BLaER1 (cell line): Measurements from ENCODE around the gene FTO.
A peak's percentile ranks its signal among the peaks of the same experiment; 100 is the strongest.

Experiments used
- H3K27ac ChIP-seq: shearing (Covaris generic); formaldehyde crosslinking; 2 replicates; pipeline ENCODE4 v1.8.1; 2022
- H3K27me3 ChIP-seq: shearing (Covaris generic); formaldehyde crosslinking; 2 replicates; pipeline ENCODE4 v1.8.1; 2022
- H3K36me3 ChIP-seq: shearing (Covaris generic); formaldehyde crosslinking; 2 replicates; pipeline ENCODE4 v1.8.1; 2022
- H3K4me1 ChIP-seq: shearing (Covaris generic); formaldehyde crosslinking; 2 replicates; pipeline ENCODE4 v1.8.1; 2022
- H3K4me2 ChIP-seq: shearing (Covaris generic); formaldehyde crosslinking; 2 replicates; pipeline ENCODE4 v1.8.1; 2022
- H3K4me3 ChIP-seq: shearing (Covaris generic); formaldehyde crosslinking; 2 replicates; pipeline ENCODE4 v1.8.1; 2022
- H3K9ac ChIP-seq: shearing (Covaris generic); formaldehyde crosslinking; 2 replicates; pipeline ENCODE4 v1.8.1; 2022
- H3K9me3 ChIP-seq: shearing (Covaris generic); formaldehyde crosslinking; 2 replicates; pipeline ENCODE4 v1.8.1; 2022
- H4K20me1 ChIP-seq: shearing (Covaris generic); formaldehyde crosslinking; 2 replicates; pipeline ENCODE4 v1.8.1; 2022
- Cebpa-rat ChIP-seq: shearing (Covaris generic); IDR thresholded peaks from 2 replicates; pipeline ENCODE4 v1.8.1; 2022

The FTO gene

DNA sequence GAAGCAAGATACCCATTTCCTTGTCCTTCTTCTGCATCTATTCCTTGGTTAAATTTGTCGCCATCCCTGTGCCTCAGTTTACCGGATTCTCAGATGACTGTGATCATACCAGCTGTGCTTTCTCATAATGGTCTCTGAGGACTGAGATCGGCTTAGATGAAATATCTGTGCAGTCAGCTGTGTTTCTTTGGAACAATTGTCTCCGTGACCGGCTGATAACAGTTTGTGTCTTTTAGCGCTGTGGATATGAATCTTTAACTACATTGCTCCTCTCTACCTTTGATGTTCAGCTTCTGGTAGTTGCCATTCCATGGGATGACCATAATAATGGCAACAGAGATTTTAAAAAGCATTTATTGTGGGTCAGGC is 473 bp downstream of the FTO start:
- Histone ChIP-seq H3K4me2 (peak overlapping the region; percentile 84), H3K9ac (peak overlapping the region; percentile 75), H3K36me3 (0 out of 2 replicates have a peak, but pooled peaks cover 22% of the 10 kb centered on the region), H3K9me3 (0 out of 2 replicates have a peak, but pooled peaks cover 3% of the 10 kb centered on the region), H3K4me1 (peaks cover 36% of the 10 kb centered on the region), H4K20me1 (no peaks in the 10 kb centered on the region), H3K4me3 (peak overlapping the region; percentile 76), H3K27me3 (no peaks in the 10 kb centered on the region), H3K27ac (peak overlapping the region; percentile 59)
- no peak for TF ChIP-seq Cebpa-rat

- Histone ChIP-seq H3K4me1 (peaks cover 35% of the 10 kb centered on the region), H3K27ac (no peak overlapping the region), H3K4me3 (no peak overlapping the region), H3K27me3 (no peaks in the 10 kb centered on the region), H3K4me2 (peak overlapping the region; percentile 44), H3K9me3 (no peaks in the 10 kb centered on the region), H3K36me3 (0 out of 2 replicates have a peak, but pooled peaks cover 24% of the 10 kb centered on the region), H4K20me1 (peaks cover 11% of the 10 kb centered on the region), H3K9ac (no peak overlapping the region)
- TF ChIP-seq Cebpa-rat = no peak
Observed at GRCh38 chr16:53707671-53708070, 3.7 kb downstream of the FTO start.

- Histone ChIP-seq H3K9me3 (no peaks in the 10 kb centered on the region), H3K4me3 (no peak overlapping the region), H3K27ac (no peak overlapping the region), H3K27me3 (no peaks in the 10 kb centered on the region), H3K36me3 (0 out of 2 replicates have a peak, but pooled peaks cover 24% of the 10 kb centered on the region), H3K9ac (no peak overlapping the region), H4K20me1 (peaks cover 19% of the 10 kb centered on the region), H3K4me1 (peaks cover 28% of the 10 kb centered on the region), H3K4me2 (no peak overlapping the region)
- no peak for TF ChIP-seq Cebpa-rat
Observed at GRCh38 chr16:53708490-53708889, 4.5 kb downstream of the FTO start.

DNA sequence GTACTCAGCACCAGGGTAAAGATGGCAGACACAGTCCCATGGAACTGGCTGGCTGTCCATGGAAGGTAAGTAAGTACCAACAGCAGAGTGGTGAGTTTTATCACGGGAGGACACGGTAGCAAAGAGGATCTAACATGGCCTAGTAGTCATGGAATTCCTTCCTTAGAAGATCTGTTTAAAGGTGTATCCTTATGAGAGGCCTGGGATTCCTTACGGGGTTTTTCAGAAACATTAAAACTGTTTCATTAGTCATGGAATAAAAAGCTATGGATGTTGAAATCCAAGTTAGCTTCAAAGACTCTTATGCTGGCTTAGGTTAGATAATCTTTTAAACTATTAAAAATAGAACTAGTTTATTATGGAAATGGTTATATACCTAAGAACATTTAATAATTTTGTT is 7.4 kb downstream of the FTO start:
- Histone ChIP-seq H3K9ac (no peak overlapping the region), H3K4me3 (no peak overlapping the region), H4K20me1 (peaks cover 46% of the 10 kb centered on the region), H3K4me2 (no peak overlapping the region), H3K4me1 (peaks cover 12% of the 10 kb centered on the region), H3K27ac (no peak overlapping the region), H3K36me3 (0 out of 2 replicates have a peak, but pooled peaks cover 23% of the 10 kb centered on the region), H3K27me3 (no peaks in the 10 kb centered on the region), H3K9me3 (no peaks in the 10 kb centered on the region)
- no peak for TF ChIP-seq Cebpa-rat

DNA sequence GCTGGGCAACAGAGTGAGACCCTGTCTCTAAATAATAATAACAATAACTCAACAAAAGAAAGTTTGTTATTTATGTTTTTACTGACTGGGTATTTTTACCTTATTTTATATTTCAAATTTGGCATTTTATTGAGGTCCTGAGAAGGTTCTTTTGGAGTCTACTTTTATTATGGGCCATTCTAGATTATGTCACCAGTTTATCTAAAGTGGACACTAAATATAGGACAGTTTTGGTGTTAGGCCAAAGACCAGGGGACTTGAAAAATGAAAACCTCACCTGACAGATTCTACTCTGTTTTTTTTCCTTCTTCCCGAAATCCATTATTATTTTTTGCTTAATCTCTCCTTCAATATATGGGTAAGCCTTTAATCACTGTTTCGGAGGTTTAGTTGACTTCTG is 8.1 kb downstream of the FTO start:
- H3K9ac ChIP-seq = no peak overlapping the region
- no peak for TF ChIP-seq Cebpa-rat
- H4K20me1 ChIP-seq = peaks cover 46% of the 10 kb centered on the region
- H3K9me3 ChIP-seq = no peaks in the 10 kb centered on the region
- H3K4me2 ChIP-seq = no peak overlapping the region
- peaks cover 10% of the 10 kb centered on the region for H3K4me1 ChIP-seq
- no peak overlapping the region for H3K4me3 ChIP-seq
- no peaks in the 10 kb centered on the region for H3K27me3 ChIP-seq
- H3K36me3 ChIP-seq = 0 out of 2 replicates have a peak, but pooled peaks cover 16% of the 10 kb centered on the region
- no peak overlapping the region for H3K27ac ChIP-seq

- H3K9me3 ChIP-seq = no peaks in the 10 kb centered on the region
- peaks cover 46% of the 10 kb centered on the region for H4K20me1 ChIP-seq
- H3K4me3 ChIP-seq = no peak overlapping the region
- H3K4me1 ChIP-seq = no peaks in the 10 kb centered on the region
- H3K27ac ChIP-seq = no peak overlapping the region
- H3K9ac ChIP-seq = no peak overlapping the region
- no peaks in the 10 kb centered on the region for H3K27me3 ChIP-seq
- 0 out of 2 replicates have a peak, but pooled peaks cover 7% of the 10 kb centered on the region for H3K36me3 ChIP-seq
- TF ChIP-seq Cebpa-rat = no peak
- no peak overlapping the region for H3K4me2 ChIP-seq
Observed at GRCh38 chr16:53713403-53714204, 9.6 kb downstream of the FTO start.

DNA sequence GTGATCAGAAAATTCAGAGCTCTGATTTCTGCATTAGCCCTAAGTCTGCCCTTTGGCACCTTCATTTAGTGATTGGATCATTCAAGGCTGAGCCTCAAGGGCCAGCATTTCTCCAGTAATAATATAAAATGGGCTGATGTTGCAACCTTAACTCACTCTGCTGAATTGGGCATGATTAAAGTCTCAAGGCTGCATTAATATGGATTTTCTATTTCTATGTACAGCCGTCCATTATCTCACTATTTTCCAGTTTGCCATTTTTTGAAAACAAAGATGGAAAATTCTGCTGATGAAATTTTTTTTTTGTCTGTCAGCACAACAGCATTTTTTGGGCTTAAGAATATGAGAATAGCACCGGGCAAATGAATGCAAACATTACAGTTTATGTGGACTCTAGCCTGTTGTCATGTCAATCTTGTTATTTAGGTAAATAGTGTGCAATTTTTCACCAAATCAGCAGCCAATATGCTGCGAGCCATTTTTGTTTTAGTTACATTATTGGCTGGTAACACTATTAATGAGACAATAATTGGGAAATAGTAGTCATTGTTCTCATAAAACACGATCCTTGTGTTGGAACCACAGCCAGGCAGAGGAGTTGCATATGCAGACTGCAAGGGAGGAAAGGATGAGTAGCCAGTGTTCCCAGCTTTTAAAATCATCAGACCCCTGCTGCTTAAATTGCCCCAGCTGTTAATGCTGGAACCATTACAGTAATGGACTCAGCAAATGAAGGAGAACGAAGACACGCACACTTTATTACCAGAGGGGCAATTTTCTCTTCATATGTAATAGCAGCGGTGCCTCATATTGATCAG is 10.5 kb downstream of the FTO start:
- H3K4me1 ChIP-seq = no peaks in the 10 kb centered on the region
- TF ChIP-seq Cebpa-rat = no peak
- no peak overlapping the region for H3K9ac ChIP-seq
- no peak overlapping the region for H3K4me3 ChIP-seq
- H3K27me3 ChIP-seq = no peaks in the 10 kb centered on the region
- peaks cover 46% of the 10 kb centered on the region for H4K20me1 ChIP-seq
- H3K36me3 ChIP-seq = 0 out of 2 replicates have a peak, but pooled peaks cover 7% of the 10 kb centered on the region
- H3K4me2 ChIP-seq = no peak overlapping the region
- no peaks in the 10 kb centered on the region for H3K9me3 ChIP-seq
- no peak overlapping the region for H3K27ac ChIP-seq

GRCh38 chr16:53715023-53715384 is 11.0 kb downstream of the FTO start:
- Histone ChIP-seq H3K4me1 (no peaks in the 10 kb centered on the region), H4K20me1 (peaks cover 46% of the 10 kb centered on the region), H3K36me3 (0 out of 2 replicates have a peak, but pooled peaks cover 7% of the 10 kb centered on the region), H3K27me3 (no peaks in the 10 kb centered on the region), H3K4me2 (no peak overlapping the region), H3K9ac (no peak overlapping the region), H3K27ac (no peak overlapping the region), H3K9me3 (no peaks in the 10 kb centered on the region), H3K4me3 (no peak overlapping the region)
- TF ChIP-seq Cebpa-rat = no peak

GRCh38 chr16:53717577-53717976 is 13.6 kb downstream of the FTO start:
- Histone ChIP-seq H3K4me3 (no peak overlapping the region), H3K9ac (no peak overlapping the region), H3K4me1 (no peaks in the 10 kb centered on the region), H4K20me1 (peaks cover 36% of the 10 kb centered on the region), H3K9me3 (no peaks in the 10 kb centered on the region), H3K27me3 (no peaks in the 10 kb centered on the region), H3K36me3 (peaks cover 5% of the 10 kb centered on the region; the same call in 1 of the 2 replicates), H3K27ac (no peak overlapping the region), H3K4me2 (no peak overlapping the region)
- TF ChIP-seq Cebpa-rat = no peak

DNA sequence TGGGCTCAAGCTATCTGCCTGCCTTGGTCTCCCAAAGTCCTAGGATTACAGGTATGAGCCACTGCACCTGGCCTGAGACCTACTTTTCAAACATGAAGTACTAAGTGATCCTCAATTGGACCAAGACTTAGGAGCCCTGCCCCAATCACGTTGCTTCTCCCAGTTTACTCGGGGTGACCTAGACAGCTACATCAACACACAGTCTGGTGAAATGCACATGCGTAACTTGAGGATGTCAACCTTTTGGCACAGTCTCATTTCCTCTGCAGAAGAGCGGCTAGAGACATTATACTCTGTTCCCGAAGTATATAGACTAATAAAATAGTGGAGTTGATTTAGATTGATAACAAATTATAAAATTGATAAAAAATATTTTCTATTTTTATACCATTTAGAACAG is 17.1 kb downstream of the FTO start:
- no peak for TF ChIP-seq Cebpa-rat
- Histone ChIP-seq H3K4me1 (no peaks in the 10 kb centered on the region), H3K36me3 (peaks cover 5% of the 10 kb centered on the region; the same call in 1 of the 2 replicates), H3K4me2 (no peak overlapping the region), H3K9me3 (no peaks in the 10 kb centered on the region), H3K27ac (no peak overlapping the region), H4K20me1 (peaks cover 30% of the 10 kb centered on the region), H3K9ac (no peak overlapping the region), H3K4me3 (no peak overlapping the region), H3K27me3 (no peaks in the 10 kb centered on the region)
